DOHH2 (cell line): ENCODE measurements around the gene LRR1.

Experiments used
- EZH2phosphoT487 ChIP-seq: fragments of 200-600 bp; sonication (generic); IDR thresholded peaks from 2 replicates; pipeline ENCODE4 v1.6.1; 2017; ENCODE audit warnings: borderline replicate concordance, mild to moderate bottlenecking, antibody characterized with exemption, low read length, moderate library complexity, mixed read lengths
- TF ChIP-seq, protein P1 (sequence below): fragments of 200-600 bp; sonication (generic); IDR thresholded peaks from one replicate; pipeline ENCODE4 v1.5.1; 2014; ENCODE audit warnings: antibody characterized with exemption, mild to moderate bottlenecking, low read depth, low read length; ENCODE audit not compliant: poor library complexity, severe bottlenecking

DNA sequence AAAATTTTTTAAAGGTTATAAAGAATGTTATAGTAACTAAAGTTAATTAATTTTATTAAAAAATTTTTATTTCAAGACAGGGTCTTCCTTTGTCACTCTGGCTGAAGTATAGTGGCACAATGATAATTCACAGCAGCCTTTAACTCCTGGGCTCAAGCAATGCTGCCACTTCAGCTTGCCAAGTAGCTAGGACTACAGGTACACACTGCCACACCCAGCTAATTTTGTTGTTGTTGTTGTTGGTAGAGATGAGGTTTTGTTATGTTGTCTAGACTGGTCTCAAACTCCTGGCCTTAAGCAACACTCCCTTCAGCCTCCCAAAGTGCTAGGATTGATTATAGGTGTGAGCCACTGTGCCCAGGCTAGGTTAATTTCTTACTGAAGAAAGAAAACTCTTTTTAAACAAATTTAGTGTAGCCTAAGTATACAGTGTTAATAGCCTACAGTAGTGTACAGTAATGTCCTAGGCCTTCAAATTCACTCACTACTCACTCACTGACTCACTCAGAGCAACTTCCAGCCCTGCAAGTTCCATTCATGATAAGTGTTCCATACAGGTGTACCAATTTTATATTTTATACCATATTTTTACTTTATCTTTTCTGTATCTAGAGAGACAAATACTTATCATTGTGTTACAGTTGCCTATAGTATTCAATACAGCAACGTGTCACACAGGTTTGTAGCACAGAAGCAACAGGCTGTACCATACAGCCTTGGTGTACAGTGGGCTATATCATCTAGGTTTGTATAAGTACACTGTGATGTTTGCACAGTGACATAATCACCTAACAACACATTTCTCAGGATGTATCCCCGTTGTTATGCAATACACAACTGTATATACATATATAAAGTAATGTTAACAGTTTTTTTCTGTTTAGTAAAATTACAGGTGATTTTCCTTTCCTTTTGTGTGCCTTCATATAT lies 61.1 kb downstream of the LRR1 start:
- TF ChIP-seq, protein P1, sequence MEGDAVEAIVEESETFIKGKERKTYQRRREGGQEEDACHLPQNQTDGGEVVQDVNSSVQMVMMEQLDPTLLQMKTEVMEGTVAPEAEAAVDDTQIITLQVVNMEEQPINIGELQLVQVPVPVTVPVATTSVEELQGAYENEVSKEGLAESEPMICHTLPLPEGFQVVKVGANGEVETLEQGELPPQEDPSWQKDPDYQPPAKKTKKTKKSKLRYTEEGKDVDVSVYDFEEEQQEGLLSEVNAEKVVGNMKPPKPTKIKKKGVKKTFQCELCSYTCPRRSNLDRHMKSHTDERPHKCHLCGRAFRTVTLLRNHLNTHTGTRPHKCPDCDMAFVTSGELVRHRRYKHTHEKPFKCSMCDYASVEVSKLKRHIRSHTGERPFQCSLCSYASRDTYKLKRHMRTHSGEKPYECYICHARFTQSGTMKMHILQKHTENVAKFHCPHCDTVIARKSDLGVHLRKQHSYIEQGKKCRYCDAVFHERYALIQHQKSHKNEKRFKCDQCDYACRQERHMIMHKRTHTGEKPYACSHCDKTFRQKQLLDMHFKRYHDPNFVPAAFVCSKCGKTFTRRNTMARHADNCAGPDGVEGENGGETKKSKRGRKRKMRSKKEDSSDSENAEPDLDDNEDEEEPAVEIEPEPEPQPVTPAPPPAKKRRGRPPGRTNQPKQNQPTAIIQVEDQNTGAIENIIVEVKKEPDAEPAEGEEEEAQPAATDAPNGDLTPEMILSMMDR: no peak
- TF ChIP-seq EZH2phosphoT487: no peak
